ENCODE data around the gene TXNL4A.

Gene TXNL4A

DNA sequence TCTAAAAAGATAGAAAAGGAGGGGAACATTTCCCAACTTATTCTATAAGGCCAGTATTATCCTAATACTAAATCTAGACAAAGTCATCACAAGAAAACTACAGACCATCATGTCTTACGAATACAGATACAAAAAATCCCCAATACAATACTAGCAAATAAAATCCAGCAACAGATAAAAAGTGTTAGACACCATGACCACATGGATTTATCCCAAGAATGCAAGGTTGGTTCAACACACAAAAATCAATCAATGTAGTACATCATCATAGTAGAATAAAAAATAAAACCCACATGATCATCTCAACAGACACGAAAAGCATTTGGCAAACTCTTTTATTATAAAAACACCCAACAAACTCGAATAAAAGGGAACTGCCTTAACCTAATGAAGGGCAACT, 55.5 kb downstream of the TXNL4A start:
- TF ChIP-seq, protein P1, sequence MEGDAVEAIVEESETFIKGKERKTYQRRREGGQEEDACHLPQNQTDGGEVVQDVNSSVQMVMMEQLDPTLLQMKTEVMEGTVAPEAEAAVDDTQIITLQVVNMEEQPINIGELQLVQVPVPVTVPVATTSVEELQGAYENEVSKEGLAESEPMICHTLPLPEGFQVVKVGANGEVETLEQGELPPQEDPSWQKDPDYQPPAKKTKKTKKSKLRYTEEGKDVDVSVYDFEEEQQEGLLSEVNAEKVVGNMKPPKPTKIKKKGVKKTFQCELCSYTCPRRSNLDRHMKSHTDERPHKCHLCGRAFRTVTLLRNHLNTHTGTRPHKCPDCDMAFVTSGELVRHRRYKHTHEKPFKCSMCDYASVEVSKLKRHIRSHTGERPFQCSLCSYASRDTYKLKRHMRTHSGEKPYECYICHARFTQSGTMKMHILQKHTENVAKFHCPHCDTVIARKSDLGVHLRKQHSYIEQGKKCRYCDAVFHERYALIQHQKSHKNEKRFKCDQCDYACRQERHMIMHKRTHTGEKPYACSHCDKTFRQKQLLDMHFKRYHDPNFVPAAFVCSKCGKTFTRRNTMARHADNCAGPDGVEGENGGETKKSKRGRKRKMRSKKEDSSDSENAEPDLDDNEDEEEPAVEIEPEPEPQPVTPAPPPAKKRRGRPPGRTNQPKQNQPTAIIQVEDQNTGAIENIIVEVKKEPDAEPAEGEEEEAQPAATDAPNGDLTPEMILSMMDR (IDR thresholded peaks at IDR 0.05; ENCODE audit: low read depth, low read length) = no peak
- in situ Hi-C loops (cut with HindIII; ENCODE audit: low sequenced_read_pairs) = no loop called here
- no peak for DNase-seq (ENCODE audit: low read depth, low spot score)
- H3K4me3 ChIP-seq (ENCODE audit: low read depth, low read length) = no peak overlapping the region

DNA sequence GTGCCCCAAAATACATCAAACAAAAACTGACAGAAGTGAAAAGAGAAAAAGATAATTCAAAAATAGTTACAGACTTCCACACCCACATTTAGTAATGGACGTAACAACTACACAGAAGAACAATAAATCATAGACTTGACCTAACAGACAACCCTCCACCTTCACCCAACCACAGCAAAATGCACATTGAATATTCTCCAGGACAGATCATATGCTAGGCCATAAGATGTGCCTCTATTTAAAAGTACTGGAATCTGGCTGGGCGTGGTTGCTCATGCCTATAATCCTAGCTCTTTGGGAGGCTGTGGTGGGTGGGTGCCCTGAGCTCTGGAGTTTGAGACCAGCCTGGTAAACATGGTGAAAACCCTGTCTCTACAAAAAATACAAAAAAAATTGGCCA, 56.9 kb downstream of the TXNL4A start:
- no peak overlapping the region for H3K4me3 ChIP-seq (ENCODE audit: low read depth, low read length)
- DNase-seq (ENCODE audit: low read depth, low spot score) = no peak
- TF ChIP-seq, protein P1 (IDR thresholded peaks at IDR 0.05; ENCODE audit: low read depth, low read length) = no peak
- in situ Hi-C loops (cut with HindIII; ENCODE audit: low sequenced_read_pairs) = no loop called here

DNA sequence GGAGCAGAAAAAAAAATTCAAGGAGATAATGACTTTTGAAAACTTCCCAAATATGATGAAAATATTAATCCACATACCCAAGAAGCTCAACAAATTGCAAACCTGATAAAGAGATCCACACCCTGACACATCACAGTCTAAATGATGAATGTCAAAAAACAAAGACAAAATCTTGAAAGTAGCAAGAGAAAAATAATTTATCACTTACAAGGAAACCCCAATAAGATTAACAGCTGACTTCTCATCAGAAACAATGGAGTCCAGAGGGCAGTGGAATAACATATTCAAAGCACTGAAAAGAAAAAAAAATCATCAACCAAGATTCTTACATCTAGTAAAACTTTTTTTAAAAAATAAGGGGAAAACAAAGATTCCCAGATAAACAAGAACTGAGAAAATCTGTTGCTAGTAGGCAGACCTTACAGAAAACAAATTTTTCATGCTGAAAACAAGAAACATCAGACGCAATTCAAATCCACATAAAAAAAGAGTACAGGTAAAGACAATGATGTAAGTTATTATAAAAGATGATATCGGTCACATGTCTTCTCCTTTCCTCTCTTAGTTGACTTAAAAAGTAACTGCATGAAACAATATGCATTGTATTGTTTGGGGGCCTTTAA, 58.2 kb downstream of the TXNL4A start:
- TF ChIP-seq, protein P1 (IDR thresholded peaks at IDR 0.05; ENCODE audit: low read depth, low read length) = no peak
- DNase-seq (ENCODE audit: low read depth, low spot score) = peak; percentile 23
- in situ Hi-C loops (cut with HindIII; ENCODE audit: low sequenced_read_pairs) = no loop called here
- H3K4me3 ChIP-seq (ENCODE audit: low read depth, low read length) = no peak overlapping the region

DNA sequence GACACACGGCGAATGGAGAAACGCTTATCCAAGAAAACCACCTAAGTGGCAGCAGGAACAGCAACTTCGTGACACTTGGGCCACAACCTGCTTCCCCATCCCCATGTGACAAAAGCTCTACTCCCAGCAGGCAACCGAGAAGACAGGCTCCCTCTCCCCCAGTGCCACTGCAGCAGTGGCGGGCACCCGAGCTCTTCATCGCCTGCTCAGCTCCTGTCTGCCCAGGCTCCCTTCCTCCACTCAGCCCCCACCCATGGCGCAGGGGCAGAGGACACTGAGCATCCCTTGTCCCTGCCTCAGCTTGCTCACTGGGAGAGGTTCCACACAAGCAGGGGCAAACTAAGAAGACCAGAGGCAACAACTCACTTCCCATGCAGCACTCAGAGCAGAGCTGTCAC, 59.8 kb downstream of the TXNL4A start:
- no peak overlapping the region for H3K4me3 ChIP-seq (ENCODE audit: low read depth, low read length)
- DNase-seq (ENCODE audit: low read depth, low spot score) = no peak
- in situ Hi-C loops (cut with HindIII; ENCODE audit: low sequenced_read_pairs) = no loop called here
- TF ChIP-seq, protein P1 (IDR thresholded peaks at IDR 0.05; ENCODE audit: low read depth, low read length) = no peak

DNA sequence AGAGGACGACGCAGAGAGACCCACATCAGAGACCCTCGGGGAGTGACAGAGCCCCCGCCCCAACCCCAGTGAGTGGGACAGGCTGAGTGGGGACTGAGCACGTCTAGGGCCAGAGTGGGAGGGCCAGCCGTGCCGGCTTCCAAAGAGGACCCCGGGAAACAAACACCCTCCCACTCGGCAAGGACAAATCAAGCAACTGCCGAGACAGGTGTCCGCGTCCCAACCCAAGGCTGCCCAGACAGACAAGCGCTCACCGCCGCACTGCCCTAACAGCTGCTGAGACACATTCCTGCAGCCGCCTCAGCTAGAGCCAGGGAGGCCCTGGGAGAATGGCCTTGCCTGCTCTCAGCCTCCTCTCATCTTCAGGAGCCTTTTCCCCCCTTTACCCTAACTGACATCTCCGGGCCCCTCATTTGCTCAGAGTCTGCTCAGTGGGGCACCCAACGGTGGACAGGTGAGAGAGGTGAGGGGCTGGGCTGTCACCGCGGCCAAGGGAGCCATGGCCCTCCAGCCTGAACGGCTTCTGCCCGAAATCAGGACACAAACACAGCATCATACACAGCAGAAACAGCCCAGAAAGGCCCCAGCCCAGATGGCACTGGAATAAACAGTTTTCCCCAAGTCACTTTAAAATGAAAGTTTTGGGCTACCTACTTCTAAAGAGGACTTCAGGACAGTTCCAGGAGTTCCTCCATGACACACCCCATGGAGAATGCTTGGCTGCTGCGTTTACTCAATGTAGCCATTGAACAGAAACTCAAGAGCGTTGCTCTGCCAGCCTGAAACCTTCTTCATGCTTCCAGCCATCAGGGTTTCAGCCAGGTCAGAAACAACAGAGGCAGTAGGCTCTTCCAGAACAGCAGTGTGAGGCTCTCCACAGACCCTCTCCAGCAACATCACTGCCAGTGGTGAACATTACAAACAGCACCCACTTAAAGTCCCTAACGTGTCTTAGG, 60.5 kb downstream of the TXNL4A start:
- in situ Hi-C loops (cut with HindIII; ENCODE audit: low sequenced_read_pairs) = no loop called here
- no peak for DNase-seq (ENCODE audit: low read depth, low spot score)

More for the DNA sequence above, 60.5 kb downstream of the TXNL4A start:
- H3K4me3 ChIP-seq (ENCODE audit: low read depth, low read length) = no peak overlapping the region
- TF ChIP-seq, protein P1 (IDR thresholded peaks at IDR 0.05; ENCODE audit: low read depth, low read length) = no peak
